Endothelial cell of umbilical vein (primary cell): ENCODE measurements around the gene AMTN.

Source experiments
- CTCF ChIP-seq, 2 donors: IDR thresholded peaks; 1 replicate in 1 of 2; 2 replicates in 1 of 2; pipeline ENCODE4 v1.5.1; 2011; ENCODE audit warnings: low read length in 2 of 2, mild to moderate bottlenecking in 2 of 2, moderate library complexity in 2 of 2, control low read depth in 1 of 2, inconsistent platforms in 1 of 2, low read depth in 1 of 2; ENCODE audit not compliant: insufficient read depth in 1 of 2; ENCODE audit errors: extremely low read depth in 1 of 2
- MAX ChIP-seq: IDR thresholded peaks from 2 replicates; pipeline ENCODE4 v1.6.1; 2011; ENCODE audit not compliant: insufficient read depth, insufficient read length

GRCh38 chr4:70508801-70509200 is 9.6 kb upstream of the AMTN start:
- TF ChIP-seq CTCF (IDR thresholded peaks at IDR 0.05; ENCODE audit: extremely low read depth in 1 of 2, insufficient read depth in 1 of 2, low read depth in 1 of 2, low read length in 2 of 2) (no peak), MAX (no peak)
